Right ventricle myocardium inferior (tissue), 1 donor: Measurements from ENCODE around the gene NFATC2. TPM values are rescaled to one million over a fixed set of nuclear protein-coding genes. Genes with fewer than 3 reads are reported as not detected.

Experiments used
- ATAC-seq: fragments of 200-7000 bp; cut with Tn5 transposase; one replicate; pipeline ENCODE4 v1.9.1; 2020; ENCODE audit warnings: mild to moderate bottlenecking, moderate library complexity
- DNase-seq: peaks from one replicate; pipeline ENCODE4 v3.0.0; 2021; ENCODE audit errors: missing footprints
- intact Hi-C: fragments of 100-400 bp; cut with DNase I; formaldehyde crosslinking; loops from one replicate; pipeline ENCODE4 v1.11.0; 2022
- total RNA-seq: library from RNA; stranded (reverse); fragmentation: NEBNext Ultra II Directional; extraction: Animal tissue kit (Norgen Biotek cat#: 25700); gene quantifications from one replicate; pipeline ENCODE4 v1.2.1, GENCODE V29; 2021
- donor health status: DM: no; HTN: yes; CAD: no; lungs with severe emphysema.

Gene NFATC2
- total RNA-seq, 1 donor from 2014 or later = 2.1 TPM

GRCh38 chr20:51526754-51527153 is 15.8 kb downstream of the NFATC2 start:
- no peak for DNase-seq
- intact Hi-C loops = no loop called here
- ATAC-seq = no peak

- no peak for ATAC-seq
- DNase-seq = no peak
- intact Hi-C loops = no loop called here
These were observed 16.4 kb downstream of the NFATC2 start for GRCh38 chr20:51526106-51526470.

- DNase-seq (no peak), ATAC-seq (peak; percentile 52)
- intact Hi-C loops = no loop called here
These were observed 17.0 kb downstream of the NFATC2 start for GRCh38 chr20:51525241-51526105.

GRCh38 chr20:51523276-51524013 is 19.1 kb downstream of the NFATC2 start:
- ATAC-seq (no peak), DNase-seq (no peak)
- intact Hi-C loops = no loop called here

GRCh38 chr20:51522207-51522606 is 20.3 kb downstream of the NFATC2 start:
- intact Hi-C loops = no loop called here
- ATAC-seq = no peak

GRCh38 chr20:51517839-51518238 is 24.7 kb downstream of the NFATC2 start:
- DNase-seq (no peak), ATAC-seq (no peak)
- intact Hi-C loops = no loop called here

More at GRCh38 chr20:51522207-51522606, 20.3 kb downstream of the NFATC2 start:
- no peak for DNase-seq

GRCh38 chr20:51516855-51517254 is 25.7 kb downstream of the NFATC2 start:
- no peak for ATAC-seq
- intact Hi-C loops = no loop called here
- no peak for DNase-seq

GRCh38 chr20:51514836-51515235 is 27.7 kb downstream of the NFATC2 start:
- DNase-seq = no peak
- no peak for ATAC-seq
- intact Hi-C loops = no loop called here

- DNase-seq (no peak), ATAC-seq (no peak)
- intact Hi-C loops = no loop called here
These were observed 28.3 kb downstream of the NFATC2 start for GRCh38 chr20:51514249-51514648.

- intact Hi-C loops = no loop called here
- ATAC-seq = no peak
- no peak for DNase-seq
These were observed 29.0 kb downstream of the NFATC2 start for GRCh38 chr20:51513545-51513944.

- ATAC-seq = no peak
These were observed 29.9 kb downstream of the NFATC2 start for GRCh38 chr20:51512645-51513044.

GRCh38 chr20:51511861-51512619 is 30.5 kb downstream of the NFATC2 start:
- ATAC-seq = no peak
- intact Hi-C loops = no loop called here
- no peak for DNase-seq

More at GRCh38 chr20:51512645-51513044, 29.9 kb downstream of the NFATC2 start:
- DNase-seq = no peak
- intact Hi-C loops = no loop called here

- intact Hi-C loops = no loop called here
These were observed 31.4 kb downstream of the NFATC2 start for GRCh38 chr20:51510936-51511605.

GRCh38 chr20:51510169-51510568 is 32.4 kb downstream of the NFATC2 start:
- DNase-seq (no peak), ATAC-seq (no peak)
- intact Hi-C loops = no loop called here

More at GRCh38 chr20:51510936-51511605, 31.4 kb downstream of the NFATC2 start:
- DNase-seq = no peak
- ATAC-seq = no peak

GRCh38 chr20:51509208-51509607 is 33.3 kb downstream of the NFATC2 start:
- no peak for DNase-seq
- no peak for ATAC-seq
- intact Hi-C loops = no loop called here

- intact Hi-C loops = no loop called here
- DNase-seq (no peak), ATAC-seq (no peak)
These were observed 33.7 kb downstream of the NFATC2 start for GRCh38 chr20:51508780-51509179.

- intact Hi-C loops = no loop called here
- DNase-seq (no peak), ATAC-seq (no peak)
These were observed 34.4 kb downstream of the NFATC2 start for GRCh38 chr20:51508158-51508557.

- no peak for DNase-seq
- ATAC-seq = no peak
- intact Hi-C loops = no loop called here
These were observed 35.1 kb downstream of the NFATC2 start for GRCh38 chr20:51507216-51508036.
